SK-N-SH treated with all-trans-retinoic acid at 6 μM for 48 hours (cell line): ENCODE results near the gene DNASE1L1.

Experiments
- ATAC-seq: fragments of 200-7000 bp; cut with Tn5 transposase; 3 replicates; pipeline ENCODE4 v1.9.1; 2020; ENCODE audit warnings: mild to moderate bottlenecking, moderate library complexity
- ARNTL ChIP-seq: fragments of 450-650 bp; formaldehyde crosslinking; IDR thresholded peaks from 2 replicates; pipeline ENCODE4 v1.5.0; 2020; ENCODE audit warnings: low read depth, mild to moderate bottlenecking, moderate library complexity, borderline replicate concordance
- BACH2 ChIP-seq: fragments of 250-450 bp; sonication (Bioruptor Pico); IDR thresholded peaks from 2 replicates; pipeline ENCODE4 v1.9.0; 2021; ENCODE audit warnings: mild to moderate bottlenecking, borderline replicate concordance
- CREB5 ChIP-seq: fragments of 250-450 bp; sonication (Bioruptor Pico); IDR thresholded peaks from 2 replicates; pipeline ENCODE4 v1.5.1; 2020; ENCODE audit warnings: low read depth, mild to moderate bottlenecking, moderate library complexity
- CSDC2 ChIP-seq: fragments of 250-450 bp; sonication (Bioruptor Pico); IDR thresholded peaks from 2 replicates; pipeline ENCODE4 v1.5.0; 2020; ENCODE audit warnings: mild to moderate bottlenecking, moderate library complexity
- CSRNP3 ChIP-seq: fragments of 250-450 bp; sonication (Bioruptor Pico); IDR thresholded peaks from 2 replicates; pipeline ENCODE4 v1.5.1; 2021; ENCODE audit warnings: mild to moderate bottlenecking, moderate library complexity
- ESRRG ChIP-seq: fragments of 250-450 bp; sonication (Bioruptor Pico); IDR thresholded peaks from 2 replicates; pipeline ENCODE4 v1.6.1; 2021; ENCODE audit warnings: mild to moderate bottlenecking
- GLIS3 ChIP-seq: fragments of 250-450 bp; sonication (Bioruptor Pico); IDR thresholded peaks from 2 replicates; pipeline ENCODE4 v1.5.0; 2020; ENCODE audit warnings: mild to moderate bottlenecking, moderate library complexity
- ISL1 ChIP-seq: fragments of 250-450 bp; sonication (Bioruptor Pico); IDR thresholded peaks from 2 replicates; pipeline ENCODE4 v2.1.2; 2022; ENCODE audit warnings: mild to moderate bottlenecking, moderate library complexity
- PATZ1 ChIP-seq: fragments of 250-450 bp; sonication (Bioruptor Pico); IDR thresholded peaks from 2 replicates; pipeline ENCODE4 v1.8.0; 2020; ENCODE audit warnings: mild to moderate bottlenecking, moderate library complexity, borderline replicate concordance
- POU6F1 ChIP-seq: fragments of 250-450 bp; sonication (Bioruptor Pico); IDR thresholded peaks from 2 replicates; pipeline ENCODE4 v1.8.0; 2021; ENCODE audit warnings: low read depth, mild to moderate bottlenecking, moderate library complexity, borderline replicate concordance
- PPARA ChIP-seq: fragments of 250-450 bp; sonication (Bioruptor Pico); IDR thresholded peaks from 2 replicates; pipeline ENCODE4 v1.5.0; 2020; ENCODE audit warnings: mild to moderate bottlenecking, borderline replicate concordance
- SNAI2 ChIP-seq: fragments of 250-450 bp; sonication (Bioruptor Pico); IDR thresholded peaks from 2 replicates; pipeline ENCODE4 v1.5.0; 2020; ENCODE audit warnings: mild to moderate bottlenecking, moderate library complexity
- TCF4 ChIP-seq: fragments of 250-450 bp; sonication (Bioruptor Pico); IDR thresholded peaks from 2 replicates; pipeline ENCODE4 v1.8.0; 2021; ENCODE audit warnings: mild to moderate bottlenecking, moderate library complexity, borderline replicate concordance
- TSHZ2 ChIP-seq: fragments of 250-450 bp; sonication (Bioruptor Pico); IDR thresholded peaks from 2 replicates; pipeline ENCODE4 v1.5.0; 2020; ENCODE audit warnings: mild to moderate bottlenecking, moderate library complexity
- ZFP3 ChIP-seq: fragments of 250-450 bp; sonication (Bioruptor Pico); IDR thresholded peaks from 2 replicates; pipeline ENCODE4 v1.5.0; 2020; ENCODE audit warnings: mild to moderate bottlenecking, moderate library complexity
- ZFP30 ChIP-seq: fragments of 450-650 bp; formaldehyde crosslinking; IDR thresholded peaks from 2 replicates; pipeline ENCODE4 v1.5.0; 2022; ENCODE audit warnings: mild to moderate bottlenecking, moderate library complexity
- ZNF565 ChIP-seq: fragments of 450-650 bp; formaldehyde crosslinking; conservative IDR thresholded peaks from 2 replicates; pipeline ENCODE4 v1.5.0; 2020; ENCODE audit warnings: low read depth, mild to moderate bottlenecking, moderate library complexity
- ZNF70 ChIP-seq: fragments of 450-650 bp; formaldehyde crosslinking; IDR thresholded peaks from 2 replicates; pipeline ENCODE4 v1.5.0; 2020; ENCODE audit warnings: mild to moderate bottlenecking, moderate library complexity
- ZNF8 ChIP-seq: fragments of 450-650 bp; formaldehyde crosslinking; IDR thresholded peaks from 2 replicates; pipeline ENCODE4 v1.5.0; 2020; ENCODE audit warnings: mild to moderate bottlenecking, moderate library complexity

Gene DNASE1L1

GRCh38 chrX:154429711-154430110, 20.7 kb upstream of the DNASE1L1 start:
- no peak for ATAC-seq
- TF ChIP-seq CSDC2 (CRISPR knock-in tag), result no peak
- no peak for TF ChIP-seq ZFP3 (CRISPR knock-in tag)
- TF ChIP-seq PATZ1 (CRISPR knock-in tag), result no peak
- no peak for TF ChIP-seq POU6F1
- no peak for TF ChIP-seq TSHZ2
- TF ChIP-seq ISL1 (CRISPR knock-in tag), result no peak
- TF ChIP-seq ZFP30 (CRISPR knock-in tag), result no peak
- TF ChIP-seq BACH2 (CRISPR knock-in tag), result no peak
- TF ChIP-seq CSRNP3, result no peak
- TF ChIP-seq GLIS3 (CRISPR knock-in tag), result no peak
- no peak for TF ChIP-seq ZNF70 (CRISPR knock-in tag)
- no peak for TF ChIP-seq PPARA (CRISPR knock-in tag)
- no peak for TF ChIP-seq ZNF565

- TF ChIP-seq ZNF70 (CRISPR knock-in tag) (no peak), ZFP3 (CRISPR knock-in tag) (no peak), ISL1 (CRISPR knock-in tag) (no peak), ESRRG (CRISPR knock-in tag) (no peak), ZFP30 (CRISPR knock-in tag) (no peak), ZNF8 (CRISPR knock-in tag) (no peak), CREB5 (CRISPR knock-in tag) (no peak), TCF4 (no peak), GLIS3 (CRISPR knock-in tag) (no peak), ARNTL (no peak), PPARA (CRISPR knock-in tag) (no peak), SNAI2 (CRISPR knock-in tag) (no peak), POU6F1 (no peak)
- TF ChIP-seq, all 23 proteins: peak for 0
- ATAC-seq, result peak; percentile 98
Observed at GRCh38 chrX:154428176-154429171, 19.4 kb upstream of the DNASE1L1 start, which contains the start of gene ATP6AP1. ATP6AP1 (plus strand) TSS chrX:154428677; CDS start chrX:154428693, 16 bp downstream.
